ENCODE measurements around the gene CNTNAP4. TPM values are rescaled to one million over a fixed set of nuclear protein-coding genes. Genes with fewer than 3 reads are reported as not detected.

CNTNAP4 gene
- total RNA-seq, 4 donors from 2014 or later: 0.51 to 1.5 (median 0.82) TPM; not detected in 1

- no peak for TF ChIP-seq CTCF (IDR thresholded peaks at IDR 0.05; ENCODE audit: low read depth)
Measured at GRCh38 chr16:76583945-76584344, 306.7 kb downstream of the CNTNAP4 start.

- TF ChIP-seq CTCF (IDR thresholded peaks at IDR 0.05; ENCODE audit: low read depth): no peak
Measured at GRCh38 chr16:76598498-76598897, 321.3 kb downstream of the CNTNAP4 start.

- no peak for TF ChIP-seq CTCF (IDR thresholded peaks at IDR 0.05; ENCODE audit: low read depth)
Measured at GRCh38 chr16:76607317-76607716, 330.1 kb downstream of the CNTNAP4 start.

Small RNAs within 50 kb of the gene (small RNA-seq; reads per million reads assigned to genes)
- not detected for gene RF00133
- not detected for gene RN7SKP233
